GM12891 (cell line): Measurements from ENCODE around the gene MYO7B.

Experiments used
- DNase-seq: peaks from one replicate; pipeline ENCODE4 v3.0.0; 2011; ENCODE audit warnings: low spot score; ENCODE audit not compliant: insufficient read length
- FAIRE-seq: peaks from 2 replicates; lab custom pipeline; 2011; peaks lifted over from hg19 to GRCh38; lab: Jason Lieb, UNC
- PAX5 ChIP-seq: IDR thresholded peaks from 2 replicates; pipeline ENCODE4 v1.6.1; 2011; ENCODE audit warnings: low read length, moderate library complexity, mild to moderate bottlenecking; ENCODE audit not compliant: insufficient read depth, severe bottlenecking
- POLR2A ChIP-seq: IDR thresholded peaks from 2 replicates; pipeline ENCODE4 v1.6.1; 2011; ENCODE audit warnings: low read depth, low read length, control low read depth
- POLR2AphosphoS5 ChIP-seq: IDR thresholded peaks from 2 replicates; pipeline ENCODE4 v1.6.1; 2011; ENCODE audit warnings: low read depth, low read length, control low read depth
- POU2F2 ChIP-seq: IDR thresholded peaks from 2 replicates; pipeline ENCODE4 v1.6.1; 2011; ENCODE audit warnings: low read depth, mild to moderate bottlenecking, control low read depth, low read length, moderate library complexity
- SPI1 ChIP-seq: IDR thresholded peaks from 2 replicates; pipeline ENCODE4 v1.6.1; 2011; ENCODE audit warnings: low read depth, low read length, control low read depth
- TAF1 ChIP-seq: IDR thresholded peaks from 2 replicates; pipeline ENCODE4 v1.6.1; 2011; ENCODE audit warnings: low read depth, low read length, control low read depth

Gene MYO7B

GRCh38 chr2:127655209-127656073 is 120.0 kb downstream of the MYO7B start:
- DNase-seq (no peak), FAIRE-seq (no peak)
- no peak for TF ChIP-seq SPI1
- no peak for TF ChIP-seq TAF1
- TF ChIP-seq PAX5, result no peak
- no peak for TF ChIP-seq POU2F2
- no peak for TF ChIP-seq POLR2AphosphoS5
- TF ChIP-seq POLR2A, result no peak

DNA sequence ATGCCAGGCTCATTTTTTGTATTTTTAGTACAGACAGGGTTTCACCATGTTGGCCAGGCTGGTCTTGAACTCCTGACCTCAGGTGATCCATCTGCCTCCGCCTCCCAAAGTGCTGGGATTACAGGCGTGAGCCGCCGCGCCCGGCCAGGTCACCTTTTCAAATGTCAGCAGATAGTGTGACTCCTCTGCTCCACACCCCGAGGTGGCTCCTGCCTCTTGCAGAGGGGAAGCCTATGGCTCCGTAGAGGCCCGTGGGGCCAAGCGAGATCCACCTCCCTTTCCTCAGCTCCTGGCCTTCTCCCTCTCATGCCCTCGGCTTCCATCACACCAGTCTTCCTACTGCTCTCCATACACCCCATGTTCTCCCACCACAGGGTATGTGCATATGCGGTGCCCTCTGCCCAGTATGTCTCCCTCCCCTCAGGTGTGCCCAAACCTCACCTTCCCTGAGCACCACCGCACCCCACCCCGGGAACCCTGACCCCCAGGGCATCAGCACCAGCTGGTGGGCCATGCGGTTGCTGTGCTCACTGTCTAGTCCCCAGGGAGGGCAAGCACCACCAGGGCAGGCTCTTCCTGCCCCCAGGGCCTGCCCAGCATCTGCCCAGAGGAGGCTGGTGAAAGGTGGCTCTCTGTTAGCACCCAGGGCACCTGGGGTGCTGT is 121.2 kb downstream of the MYO7B start:
- DNase-seq (no peak), FAIRE-seq (no peak)
- TF ChIP-seq PAX5 (no peak), POLR2AphosphoS5 (no peak), POLR2A (no peak), SPI1 (no peak), TAF1 (no peak), POU2F2 (no peak)

GRCh38 chr2:127657232-127657595 is 121.7 kb downstream of the MYO7B start:
- TF ChIP-seq POU2F2 (no peak), POLR2AphosphoS5 (no peak), TAF1 (no peak), SPI1 (no peak)
- no peak for FAIRE-seq
- no peak for DNase-seq

DNA sequence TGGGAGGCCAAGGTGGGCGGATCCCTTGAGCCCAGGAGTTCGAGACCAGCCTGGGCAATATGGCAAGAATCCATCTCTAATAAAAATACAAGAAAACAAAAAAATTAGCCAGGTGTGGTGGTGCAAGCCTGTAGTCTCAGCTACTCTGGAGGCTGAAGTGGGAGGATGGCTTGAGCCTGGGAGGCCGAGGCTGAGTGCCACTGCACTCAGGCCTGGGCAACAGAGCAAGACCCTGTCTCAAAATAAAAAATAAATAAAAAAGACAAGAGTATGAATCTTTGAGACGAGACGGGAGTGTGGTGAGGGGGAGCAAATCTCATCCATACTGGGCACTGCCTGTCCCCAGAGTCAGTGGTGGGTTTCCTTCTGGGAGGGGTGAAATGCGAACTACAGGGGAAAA is 122.7 kb downstream of the MYO7B start:
- DNase-seq (no peak), FAIRE-seq (no peak)
- TF ChIP-seq TAF1 (no peak), POLR2A (no peak), POLR2AphosphoS5 (no peak), SPI1 (no peak), POU2F2 (no peak), PAX5 (no peak)

DNA sequence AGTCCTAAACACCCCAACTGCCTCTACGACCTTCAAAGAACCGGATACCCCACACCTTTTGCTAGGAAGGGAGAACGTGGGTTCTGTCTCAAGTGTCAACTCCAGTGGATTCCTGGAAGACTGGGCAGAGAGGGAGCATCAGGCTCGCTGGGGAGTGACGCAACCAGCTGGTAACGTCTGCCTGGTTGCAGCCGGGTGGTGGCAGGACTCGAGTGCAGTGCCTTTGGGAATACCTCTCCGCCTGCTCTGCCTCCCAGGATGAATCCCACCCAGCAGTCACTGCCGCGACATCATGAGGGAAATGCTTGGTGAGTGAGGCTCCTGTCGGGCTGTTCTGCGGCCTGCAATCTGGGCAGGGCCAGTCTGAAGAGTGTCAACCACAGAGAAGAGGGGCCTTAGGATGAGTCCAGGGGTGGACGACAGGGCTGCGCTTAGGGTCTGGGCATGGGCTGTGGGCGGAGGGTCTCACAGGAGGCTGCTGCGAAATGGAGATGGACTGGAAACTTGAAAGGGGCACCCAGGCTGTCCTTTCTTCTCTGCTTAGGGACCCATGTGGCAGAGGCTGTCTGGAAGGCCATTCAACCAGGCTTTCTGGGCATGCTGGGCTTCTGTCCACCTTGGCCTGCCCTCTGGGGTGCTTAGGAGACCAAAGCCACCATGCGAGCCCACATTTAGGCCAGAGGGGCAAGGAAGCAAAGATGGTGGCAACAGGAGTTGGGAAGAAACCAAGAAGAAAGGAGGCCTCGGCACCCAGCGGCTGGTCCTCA is 123.3 kb downstream of the MYO7B start:
- DNase-seq (no peak), FAIRE-seq (no peak)
- TF ChIP-seq SPI1 (no peak), PAX5 (no peak), POLR2A (no peak), POLR2AphosphoS5 (no peak), POU2F2 (no peak), TAF1 (no peak)

DNA sequence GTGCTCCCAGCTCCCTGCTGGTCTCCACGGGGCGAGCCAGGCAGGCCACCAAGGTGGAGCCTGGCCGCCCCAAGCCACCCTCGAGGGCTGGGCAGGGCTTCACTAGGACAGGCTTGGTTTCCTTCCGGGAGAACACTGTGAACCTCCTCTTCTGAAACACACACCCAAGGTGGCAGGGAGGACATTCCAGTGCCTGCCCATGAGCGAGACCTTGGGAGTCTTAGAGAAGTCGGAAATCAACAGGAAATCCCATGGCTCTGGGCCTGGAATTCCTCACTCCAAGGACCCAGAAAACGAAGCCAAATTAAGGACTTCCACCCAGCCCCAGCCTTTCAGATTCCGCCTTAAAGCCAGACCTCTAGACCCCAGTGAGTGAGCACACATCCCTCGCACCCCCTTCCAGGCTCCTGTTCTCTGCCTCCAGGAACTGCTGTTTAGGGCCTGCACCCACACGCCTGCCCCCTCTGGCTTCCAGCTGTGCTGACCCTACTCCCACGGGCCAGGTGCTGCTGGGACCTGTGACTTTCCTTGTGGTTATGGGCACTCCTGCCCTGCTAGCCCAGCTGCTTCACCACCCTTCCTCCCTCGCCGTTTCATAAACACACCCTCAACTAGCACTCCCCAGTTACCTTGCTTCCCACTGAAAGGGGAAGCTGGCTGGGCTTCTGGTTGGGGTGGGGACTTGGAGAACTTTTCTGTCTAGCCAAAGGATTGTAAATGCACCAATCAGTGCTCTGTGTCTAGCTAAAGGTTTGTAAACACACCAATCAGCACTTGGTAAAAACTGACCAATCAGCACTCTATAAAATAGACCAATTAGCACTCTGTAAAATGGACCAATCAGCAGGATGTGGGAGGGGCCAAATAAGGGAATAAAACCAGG is 124.2 kb downstream of the MYO7B start:
- no peak for DNase-seq
- FAIRE-seq, result no peak
- no peak for TF ChIP-seq POLR2A
- no peak for TF ChIP-seq PAX5
- TF ChIP-seq POLR2AphosphoS5, result no peak
- TF ChIP-seq TAF1, result no peak
- TF ChIP-seq POU2F2, result no peak
- no peak for TF ChIP-seq SPI1

GRCh38 chr2:127660291-127660578 is 124.8 kb downstream of the MYO7B start:
- TF ChIP-seq TAF1 (no peak), PAX5 (no peak), SPI1 (no peak), POLR2AphosphoS5 (no peak), POLR2A (no peak), POU2F2 (no peak)
- FAIRE-seq, result no peak
- no peak for DNase-seq

DNA sequence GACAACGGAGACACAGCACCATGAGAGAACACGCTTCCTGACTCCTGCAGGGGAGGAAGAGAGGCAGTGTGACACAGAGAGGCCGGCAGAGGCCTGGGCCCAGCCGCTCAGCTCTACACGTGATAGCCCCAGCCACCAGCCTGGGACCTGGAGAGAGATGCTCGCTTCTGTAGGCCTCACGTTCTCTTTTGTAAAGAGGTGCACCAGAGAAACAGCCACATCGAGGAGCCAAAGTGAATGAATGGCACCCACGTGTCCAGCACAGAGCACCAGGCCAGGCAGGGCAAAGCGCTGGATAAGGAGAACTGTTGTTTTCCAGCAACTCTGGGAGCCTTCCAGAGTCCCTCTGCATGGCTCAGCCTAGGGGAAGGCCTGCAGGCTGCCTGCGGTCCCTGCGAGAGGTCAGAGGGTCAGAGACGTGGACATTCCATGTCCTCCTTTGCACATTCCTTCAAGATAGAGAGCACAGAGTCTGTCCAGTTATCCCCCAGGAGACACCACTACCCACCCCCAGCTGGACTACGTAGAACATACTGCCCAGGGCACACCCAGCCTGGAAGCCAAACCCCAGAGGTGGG is 125.7 kb downstream of the MYO7B start:
- FAIRE-seq (no peak), DNase-seq (no peak)
- TF ChIP-seq PAX5, result no peak
- no peak for TF ChIP-seq POLR2A
- TF ChIP-seq TAF1, result no peak
- TF ChIP-seq POU2F2, result no peak
- no peak for TF ChIP-seq POLR2AphosphoS5
- no peak for TF ChIP-seq SPI1
